MG63 (cell line): ENCODE results near the gene CUTC. TPM values are rescaled to one million over a fixed set of nuclear protein-coding genes. Genes with fewer than 3 reads are reported as not detected.

Source experiments
- DNase-seq: peaks from one replicate; pipeline ENCODE4 v3.0.0-alpha.2; 2020
- H3K27me3 ChIP-seq: fragments of 250-450 bp; sonication (Bioruptor Pico); 2 replicates; pipeline ENCODE4 v1.5.1; 2020; ENCODE audit warnings: mild to moderate bottlenecking, moderate library complexity
- H3K36me3 ChIP-seq: fragments of 250-450 bp; sonication (Bioruptor Pico); 2 replicates; pipeline ENCODE4 v1.5.1; 2020; ENCODE audit warnings: mild to moderate bottlenecking, moderate library complexity
- H3K4me3 ChIP-seq: fragments of 250-450 bp; sonication (Bioruptor Pico); 2 replicates; pipeline ENCODE4 v1.5.1; 2020; ENCODE audit warnings: mild to moderate bottlenecking, moderate library complexity
- H3K9me3 ChIP-seq: fragments of 250-450 bp; sonication (Bioruptor Pico); 2 replicates; pipeline ENCODE4 v1.5.1; 2020; ENCODE audit warnings: mild to moderate bottlenecking, moderate library complexity
- total RNA-seq: library from RNA; depleted of rRNA; stranded (reverse); fragments of >200 nt; shearing (Covaris generic); gene quantifications from 2 replicates; pipeline ENCODE4 v1.2.3, GENCODE V29; 2014; ENCODE audit warnings: low replicate concordance; rRNA removed

The CUTC gene
- total RNA-seq, 1 experiment from 2014 or later: 17.6 TPM

DNA sequence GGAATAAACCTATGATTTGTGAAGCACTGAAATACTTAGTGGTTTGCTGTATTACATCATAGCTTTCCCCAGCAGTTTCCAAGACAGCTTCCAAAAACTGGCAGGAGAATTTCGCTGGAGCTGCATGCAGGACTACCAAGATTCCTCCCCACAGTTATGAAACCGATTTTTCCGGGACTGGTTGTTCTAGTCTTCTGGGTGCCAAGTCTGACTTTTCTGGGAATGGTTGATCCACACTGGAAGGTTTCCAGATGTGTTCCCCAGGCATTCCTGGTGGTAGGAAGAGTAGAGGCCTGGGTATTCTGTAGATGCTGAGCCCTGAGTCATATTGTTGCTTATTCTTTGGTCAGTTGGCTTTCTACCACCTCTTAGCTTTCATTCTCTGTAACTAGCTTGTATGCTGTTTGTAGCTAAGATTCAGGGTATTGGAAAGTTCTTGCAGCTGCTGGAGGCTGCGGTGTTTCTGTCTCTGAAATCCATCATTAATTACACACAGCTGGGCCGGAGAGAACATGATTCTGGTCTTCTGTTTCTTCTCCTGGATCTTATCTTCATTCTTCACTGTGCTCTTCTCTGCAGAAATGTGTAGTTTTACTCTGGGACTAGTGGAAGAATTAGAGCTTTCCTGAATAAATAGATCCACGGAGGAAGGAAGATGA, 56.7 kb downstream of the CUTC start:
- Histone ChIP-seq H3K9me3 (no peaks in the 10 kb centered on the region), H3K36me3 (no peaks in the 10 kb centered on the region), H3K27me3 (no peaks in the 10 kb centered on the region), H3K4me3 (no peak overlapping the region)
- peak; percentile 74 for DNase-seq

- no peaks in the 10 kb centered on the region for H3K27me3 ChIP-seq
- H3K36me3 ChIP-seq: no peaks in the 10 kb centered on the region
Observed at GRCh38 chr10:99791831-99792230, 59.8 kb downstream of the CUTC start.

GRCh38 chr10:99793819-99794218, 61.8 kb downstream of the CUTC start:
- H3K4me3 ChIP-seq: no peak overlapping the region
- no peaks in the 10 kb centered on the region for H3K36me3 ChIP-seq
- no peak for DNase-seq
- H3K9me3 ChIP-seq: no peaks in the 10 kb centered on the region
- H3K27me3 ChIP-seq: no peaks in the 10 kb centered on the region

More at GRCh38 chr10:99791831-99792230, 59.8 kb downstream of the CUTC start:
- no peak for DNase-seq
- Histone ChIP-seq H3K9me3 (no peaks in the 10 kb centered on the region), H3K4me3 (no peak overlapping the region)

- H3K4me3 ChIP-seq: no peak overlapping the region
- H3K9me3 ChIP-seq: no peaks in the 10 kb centered on the region
- no peaks in the 10 kb centered on the region for H3K27me3 ChIP-seq
- no peaks in the 10 kb centered on the region for H3K36me3 ChIP-seq
- no peak for DNase-seq
Observed at GRCh38 chr10:99796928-99797327, 64.9 kb downstream of the CUTC start.

GRCh38 chr10:99798031-99798430, 66.0 kb downstream of the CUTC start:
- H3K4me3 ChIP-seq: no peak overlapping the region
- H3K9me3 ChIP-seq: no peaks in the 10 kb centered on the region
- H3K36me3 ChIP-seq: no peaks in the 10 kb centered on the region
- H3K27me3 ChIP-seq: no peaks in the 10 kb centered on the region
- DNase-seq: no peak

- Histone ChIP-seq H3K4me3 (no peak overlapping the region), H3K27me3 (no peaks in the 10 kb centered on the region), H3K36me3 (no peaks in the 10 kb centered on the region), H3K9me3 (no peaks in the 10 kb centered on the region)
- DNase-seq: no peak
Observed at GRCh38 chr10:99798920-99799319, 66.9 kb downstream of the CUTC start.

DNA sequence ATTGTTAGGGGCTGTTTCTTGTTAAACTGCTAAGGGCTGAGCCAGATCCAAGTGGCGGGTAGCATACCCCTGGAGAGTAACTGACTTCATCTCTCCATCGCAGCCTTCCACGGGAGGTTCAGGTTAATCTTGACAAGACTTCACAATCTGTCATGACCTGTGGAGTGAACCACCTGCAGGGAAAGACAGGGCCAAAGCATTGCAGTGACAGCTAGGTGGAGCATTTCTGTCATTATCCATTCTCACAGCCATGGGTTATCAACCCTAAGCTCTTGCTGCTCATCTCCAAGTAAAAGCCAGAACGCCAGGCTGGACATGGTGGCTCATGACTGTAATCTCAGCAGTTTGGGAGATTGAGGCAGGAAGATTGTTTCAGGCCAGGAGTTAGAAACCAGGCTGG, 67.6 kb downstream of the CUTC start:
- DNase-seq: no peak
- Histone ChIP-seq H3K36me3 (no peaks in the 10 kb centered on the region), H3K9me3 (no peaks in the 10 kb centered on the region), H3K27me3 (no peaks in the 10 kb centered on the region), H3K4me3 (no peak overlapping the region)

DNA sequence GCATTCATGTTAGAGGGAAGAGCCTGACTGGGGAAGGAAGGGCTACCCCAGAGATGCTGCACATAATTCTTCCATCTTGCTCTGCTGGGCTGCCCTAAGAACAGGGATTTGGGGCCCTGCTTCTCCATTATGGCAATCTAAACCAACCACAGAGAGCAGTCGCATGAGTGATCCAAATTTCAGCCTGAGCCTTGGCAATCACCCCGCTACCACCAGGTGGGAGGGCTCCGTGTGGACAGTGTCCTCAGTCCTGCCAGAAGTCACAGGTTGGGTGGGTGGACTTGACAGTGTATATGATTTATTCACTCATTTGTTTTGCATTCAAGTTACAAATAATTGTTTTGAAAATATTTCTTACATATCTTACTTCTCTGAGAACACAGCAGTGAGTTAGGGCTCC, 72.4 kb downstream of the CUTC start:
- H3K36me3 ChIP-seq: no peaks in the 10 kb centered on the region
- DNase-seq: no peak
- no peak overlapping the region for H3K4me3 ChIP-seq
- H3K27me3 ChIP-seq: no peaks in the 10 kb centered on the region
- no peaks in the 10 kb centered on the region for H3K9me3 ChIP-seq

DNA sequence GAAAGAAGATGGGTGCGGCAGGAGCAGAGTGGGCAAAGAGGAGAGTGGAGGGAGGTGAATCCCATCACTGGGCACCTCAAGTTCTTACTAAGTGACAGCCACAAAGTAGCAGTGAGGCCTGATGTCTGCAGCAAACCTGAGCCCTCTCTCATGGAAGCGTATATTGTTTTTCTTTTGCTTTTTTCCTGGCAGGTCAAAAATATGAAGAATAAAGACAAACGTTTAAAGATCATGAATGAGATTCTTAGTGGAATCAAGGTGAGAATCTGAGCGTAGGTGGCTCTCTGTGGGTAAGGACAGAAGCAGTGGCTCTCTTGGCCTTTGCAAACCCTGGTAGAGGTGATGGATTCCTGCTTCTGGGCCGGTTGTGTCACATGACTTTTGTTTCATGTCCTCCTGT, 73.2 kb downstream of the CUTC start:
- H3K4me3 ChIP-seq: no peak overlapping the region
- H3K27me3 ChIP-seq: no peaks in the 10 kb centered on the region
- no peak for DNase-seq
- no peaks in the 10 kb centered on the region for H3K36me3 ChIP-seq
- no peaks in the 10 kb centered on the region for H3K9me3 ChIP-seq

Other genes with a start within 250 kb of the CUTC start
- 0.46 TPM in 1 of 2 replicates, not detected in the other for gene NKX2-3, start 199.3 kb upstream of the CUTC start, total RNA-seq
- 20.0 and 35.3 TPM in 2 replicates for gene SLC25A28, start 111.8 kb upstream of the CUTC start, total RNA-seq
- 9.8 and 11.8 TPM in 2 replicates for gene ENTPD7, start 72.7 kb upstream of the CUTC start, total RNA-seq
- 20.6 and 27.4 TPM in 2 replicates for gene COX15, start 107 bp upstream of the CUTC start, total RNA-seq
- 0.72 and 1.7 TPM in 2 replicates for gene ABCC2, start 50.4 kb downstream of the CUTC start, total RNA-seq